Measurements from ENCODE around the gene SLC2A5. TPM values are rescaled to one million over a fixed set of nuclear protein-coding genes. Genes with fewer than 3 reads are reported as not detected.
"Not testable (repeated sequence)": the region's sequence is repeated elsewhere in the genome, so short reads cannot be mapped to it uniquely, and the experiment has no call there.

SLC2A5 gene
- total RNA-seq, 1 experiment from 2014 or later = not detected

GRCh38 chr1:9014475-9015375, 54.7 kb downstream of the SLC2A5 start:
- DNase-seq (ENCODE audit: extremely low read depth, low read depth) = no peak

GRCh38 chr1:9013819-9014218, 55.6 kb downstream of the SLC2A5 start:
- DNase-seq (ENCODE audit: extremely low read depth, low read depth) = no peak

DNA sequence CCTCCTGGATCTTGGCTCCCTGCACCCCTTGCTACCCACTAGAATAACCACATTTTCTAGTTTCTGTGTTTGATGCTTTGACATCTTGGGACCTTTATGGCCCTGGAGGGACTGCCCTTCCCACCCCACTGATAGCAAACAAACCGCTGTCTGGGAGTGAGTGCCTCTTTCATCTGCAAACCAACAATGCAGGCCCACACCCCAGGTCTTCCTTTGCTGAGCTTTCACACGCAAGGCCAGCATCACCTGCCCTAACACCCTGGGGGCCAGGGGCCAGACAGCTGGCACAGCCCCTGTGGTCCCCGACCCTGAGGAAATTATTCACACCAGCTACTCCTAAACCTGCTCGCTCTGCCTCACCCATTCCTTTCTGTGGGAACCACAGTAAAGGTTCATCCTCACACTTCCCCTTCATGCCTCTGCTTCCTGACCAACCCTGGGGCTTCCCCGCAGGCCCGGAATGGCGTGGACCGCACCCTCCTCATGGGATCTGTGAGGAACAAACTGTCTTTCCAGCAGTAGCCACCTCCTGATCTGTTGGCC, 58.6 kb downstream of the SLC2A5 start:
- DNase-seq (ENCODE audit: extremely low read depth, low read depth) = no peak

- DNase-seq (ENCODE audit: extremely low read depth, low read depth) = no peak
These were observed 59.7 kb downstream of the SLC2A5 start for GRCh38 chr1:9009438-9010370.

- no peak for DNase-seq (ENCODE audit: extremely low read depth, low read depth)
These were observed 61.2 kb downstream of the SLC2A5 start for GRCh38 chr1:9008236-9008635.

DNA sequence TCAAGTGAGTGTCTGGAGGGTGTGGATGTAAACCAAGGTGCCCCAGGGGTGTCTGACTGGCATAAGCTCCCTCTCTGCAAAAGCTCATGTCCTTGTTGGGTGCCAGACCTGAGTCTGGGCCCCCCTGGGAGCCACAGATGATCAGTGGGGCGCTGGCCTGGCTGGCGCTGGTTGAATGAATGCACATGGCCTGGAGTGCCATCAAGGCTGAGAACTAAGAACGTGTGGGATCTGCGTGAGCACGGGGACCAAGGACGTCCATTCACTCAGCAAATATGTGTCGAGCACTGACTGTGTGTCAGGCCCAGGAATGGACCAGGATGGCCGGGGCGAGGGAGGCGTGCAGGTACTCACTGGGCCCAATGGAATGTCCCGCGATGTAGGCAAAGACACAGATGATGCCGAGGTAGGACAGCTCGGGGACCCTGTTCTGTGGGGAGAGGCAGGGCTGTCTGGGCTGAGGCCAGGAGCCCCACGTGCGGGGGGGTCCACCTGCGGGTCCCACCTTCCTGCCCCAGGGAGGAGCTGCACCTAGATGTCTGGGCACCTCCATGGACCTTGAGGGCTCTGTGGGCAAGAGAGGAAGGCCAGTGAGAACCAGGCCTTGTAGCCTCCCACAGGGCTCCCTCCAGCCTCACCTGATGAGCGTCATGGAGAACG, 62.3 kb downstream of the SLC2A5 start:
- DNase-seq (ENCODE audit: extremely low read depth, low read depth) = no peak

DNA sequence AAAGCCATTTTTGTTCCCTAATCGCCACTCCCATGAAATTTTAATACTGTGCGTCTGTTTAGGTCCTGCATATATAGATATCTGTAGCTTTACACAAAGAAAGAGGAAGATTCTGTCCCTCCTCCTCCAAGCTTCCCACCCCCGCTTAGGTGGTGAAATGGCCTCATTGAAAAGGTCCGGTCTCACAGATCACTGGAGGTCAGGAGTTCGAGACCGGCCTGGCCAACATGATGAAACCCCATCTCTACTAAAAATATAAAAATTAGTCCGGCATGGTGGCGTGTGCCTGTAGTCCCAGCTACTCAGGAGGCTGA, 64.1 kb downstream of the SLC2A5 start:
- no peak for DNase-seq (ENCODE audit: extremely low read depth, low read depth)

GRCh38 chr1:9004700-9005394, 64.6 kb downstream of the SLC2A5 start:
- DNase-seq (ENCODE audit: extremely low read depth, low read depth) = peak; percentile 64

DNA sequence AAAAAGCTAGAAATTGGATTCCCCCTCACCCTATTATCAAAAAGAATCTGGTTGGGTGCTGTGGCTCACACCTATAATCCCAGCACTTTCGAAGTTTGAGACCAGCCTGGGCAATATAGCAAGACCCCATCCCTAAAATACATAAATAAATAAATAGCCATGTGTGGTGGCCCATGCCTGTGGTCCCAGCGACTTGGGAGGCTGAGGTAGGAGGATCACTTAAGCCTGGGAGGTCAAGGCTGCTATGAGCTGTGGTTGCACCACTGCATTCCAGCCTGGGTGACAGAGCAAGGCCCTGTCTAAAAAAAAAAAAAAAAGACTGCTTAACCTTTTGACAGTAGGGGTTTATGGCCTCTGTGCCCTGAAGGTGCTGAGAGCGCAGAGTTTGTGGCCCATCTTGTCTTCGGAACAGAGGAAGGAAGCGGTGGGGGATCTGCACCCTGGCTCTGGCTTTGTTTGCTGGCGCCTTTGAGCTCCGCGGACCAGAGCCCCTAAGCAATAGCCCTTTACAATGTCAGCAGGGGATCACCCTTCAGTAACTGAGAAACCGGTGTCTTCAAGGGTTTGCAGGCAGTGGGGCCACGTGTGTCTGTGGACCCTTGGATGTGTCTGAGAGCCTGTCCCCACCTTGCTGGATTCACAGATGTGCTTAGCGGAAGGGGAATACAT, 65.3 kb downstream of the SLC2A5 start:
- no peak for DNase-seq (ENCODE audit: extremely low read depth, low read depth)

DNA sequence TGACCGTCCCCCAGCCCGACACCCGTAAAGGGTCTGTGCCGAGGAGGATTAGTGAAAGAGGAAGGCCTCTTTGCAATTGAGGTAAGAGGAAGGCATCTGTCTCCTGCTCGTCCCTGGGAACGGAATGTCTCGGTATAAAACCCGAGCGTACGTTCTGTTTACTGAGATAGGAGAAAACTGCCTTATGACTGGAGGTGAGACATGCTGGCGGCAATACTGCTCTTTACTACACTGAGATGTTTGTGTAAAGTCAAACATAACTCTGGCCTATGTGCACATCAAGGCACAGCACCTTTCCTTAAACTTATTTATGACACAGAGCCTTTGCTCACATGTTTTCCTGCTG, 67.2 kb downstream of the SLC2A5 start:
- not testable (repeated sequence) for DNase-seq (ENCODE audit: extremely low read depth, low read depth)

- not testable (repeated sequence) for DNase-seq (ENCODE audit: extremely low read depth, low read depth)
These were observed 67.8 kb downstream of the SLC2A5 start for GRCh38 chr1:9001534-9002214.

- DNase-seq (ENCODE audit: extremely low read depth, low read depth) = not testable (repeated sequence)
These were observed 75.3 kb downstream of the SLC2A5 start for GRCh38 chr1:8993962-8994675.

- DNase-seq (ENCODE audit: extremely low read depth, low read depth) = no peak
These were observed 76.3 kb downstream of the SLC2A5 start for GRCh38 chr1:8992936-8993687.

- DNase-seq (ENCODE audit: extremely low read depth, low read depth) = no peak
These were observed 79.6 kb downstream of the SLC2A5 start for GRCh38 chr1:8989821-8990220.

DNA sequence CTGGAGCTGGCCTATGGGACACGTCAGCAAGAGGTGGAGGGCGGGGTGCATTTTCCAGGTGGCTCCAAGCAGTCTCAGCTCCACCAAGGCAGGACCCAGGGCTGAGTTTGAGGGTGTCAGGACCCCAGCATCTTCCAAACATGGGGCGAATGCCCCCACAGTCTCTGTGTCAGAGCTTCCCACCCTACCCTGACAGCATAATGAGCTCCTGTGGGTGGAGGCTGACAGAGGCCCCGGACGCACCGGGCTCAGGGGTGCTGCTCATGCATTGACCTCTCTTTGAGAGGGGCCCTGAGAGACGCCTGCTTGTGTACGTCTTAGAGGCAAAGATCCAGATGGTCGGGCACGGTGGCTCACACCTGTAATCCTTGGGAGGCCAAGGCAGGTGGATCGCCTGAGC, 80.4 kb downstream of the SLC2A5 start:
- no peak for DNase-seq (ENCODE audit: extremely low read depth, low read depth)

DNA sequence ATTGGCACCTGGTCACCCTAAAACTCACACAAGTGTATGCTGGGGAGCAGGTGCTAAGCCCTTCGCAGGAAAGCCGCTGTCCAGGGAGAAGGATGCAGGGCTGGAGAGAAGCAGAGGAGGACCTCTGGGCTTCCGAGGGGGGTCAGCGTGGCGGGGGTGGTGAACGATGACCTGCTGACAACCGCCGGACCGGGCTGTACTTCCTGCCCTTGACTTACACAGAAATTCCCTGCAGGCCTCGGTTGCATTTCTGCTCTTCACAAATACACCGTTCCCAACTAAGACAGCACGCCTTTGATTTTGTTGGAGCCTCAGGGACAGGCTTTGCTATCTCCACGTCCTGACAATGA, 80.8 kb downstream of the SLC2A5 start:
- no peak for DNase-seq (ENCODE audit: extremely low read depth, low read depth)

GRCh38 chr1:8987881-8988617, 81.4 kb downstream of the SLC2A5 start:
- no peak for DNase-seq (ENCODE audit: extremely low read depth, low read depth)
